Natural killer cell treated with Interleukin-12 subunit alpha and Interleukin-12 subunit beta and Interleukin-15 and Interleukin-18, amount 100 ng/mL, for 72 hours (primary cell): ENCODE measurements around the gene CHIT1. TPM values are rescaled to one million over a fixed set of nuclear protein-coding genes. Genes with fewer than 3 reads are reported as not detected.
"Not testable (repeated sequence)": the region's sequence is repeated elsewhere in the genome, so short reads cannot be mapped to it uniquely, and the experiment has no call there.

Source experiments
- ATAC-seq, 2 donors: fragments of 150-1000 bp; cut with Tn5 transposase in 1 of 2; sonication (Bioruptor Pico), chemical (Tn5 transposase) in 1 of 2; 2 replicates each; pipeline ENCODE4 v1.10.0; 2021
- DNase-seq: peaks from one replicate; pipeline ENCODE4 v3.0.0; 2022; ENCODE audit warnings: low spot score
- H3K27ac Mint-ChIP-seq, 2 donors: 1 replicate in 1 of 2; 2 replicates in 1 of 2; pipeline ENCODE4 v1.8.0; 2022; ENCODE audit warnings: mixed read lengths in 2 of 2, mild to moderate bottlenecking in 1 of 2, moderate library complexity in 1 of 2
- H3K27me3 Mint-ChIP-seq, 2 donors: 1 replicate in 1 of 2; 2 replicates in 1 of 2; pipeline ENCODE4 v1.8.0; 2022; ENCODE audit warnings: mixed read lengths in 2 of 2
- H3K36me3 Mint-ChIP-seq: one replicate; pipeline ENCODE4 v1.8.0; 2022; ENCODE audit warnings: mixed read lengths
- H3K4me1 Mint-ChIP-seq, 2 donors: 1 replicate in 1 of 2; 2 replicates in 1 of 2; pipeline ENCODE4 v1.8.0; 2022; ENCODE audit warnings: low read depth in 2 of 2, mixed read lengths in 2 of 2, mild to moderate bottlenecking in 1 of 2
- H3K4me3 Mint-ChIP-seq: one replicate; pipeline ENCODE4 v1.8.0; 2022; ENCODE audit warnings: mixed read lengths
- H3K9me3 Mint-ChIP-seq: 2 replicates; pipeline ENCODE4 v1.8.0; 2022; ENCODE audit warnings: mixed read lengths
- total RNA-seq, 2 donors: library from RNA; stranded (reverse); gene quantifications; one replicate each; pipeline ENCODE4 v1.2.3, GENCODE V29; 2022

CHIT1 gene
- total RNA-seq, 2 donors from 2014 or later, result 0.36 to 3.8 TPM

GRCh38 chr1:203271018-203271743, 41.7 kb upstream of the CHIT1 start:
- H3K27ac Mint-ChIP-seq, result peak overlapping the region in 1 of 2 donors; percentile 10
- H3K4me3 Mint-ChIP-seq, result no peak overlapping the region
- peaks cover 41 to 46% of the 10 kb centered on the region in 2 donors for H3K4me1 Mint-ChIP-seq
- no peaks in the 10 kb centered on the region for H3K36me3 Mint-ChIP-seq
- H3K27me3 Mint-ChIP-seq, result peaks cover 0 to 3% of the 10 kb centered on the region in 2 donors
- ATAC-seq (peak; percentile 57 to 69), DNase-seq (no peak)
- H3K9me3 Mint-ChIP-seq, result no peaks in the 10 kb centered on the region

- Mint-ChIP-seq H3K4me1 (peaks cover 36 to 42% of the 10 kb centered on the region in 2 donors), H3K27ac (peak overlapping the region in 1 of 2 donors; percentile 10), H3K36me3 (no peaks in the 10 kb centered on the region), H3K4me3 (no peak overlapping the region), H3K9me3 (no peaks in the 10 kb centered on the region), H3K27me3 (peaks cover 0 to 3% of the 10 kb centered on the region in 2 donors)
- ATAC-seq (no peak), DNase-seq (no peak)
Observed at GRCh38 chr1:203270448-203270847, 41.0 kb upstream of the CHIT1 start.

- Mint-ChIP-seq H3K4me3 (no peak overlapping the region), H3K9me3 (no peaks in the 10 kb centered on the region), H3K27me3 (peaks cover 0 to 3% of the 10 kb centered on the region in 2 donors), H3K27ac (no peak overlapping the region), H3K36me3 (no peaks in the 10 kb centered on the region), H3K4me1 (peaks cover 28 to 34% of the 10 kb centered on the region in 2 donors)
- no peak for DNase-seq
- ATAC-seq, result no peak
Observed at GRCh38 chr1:203269654-203270020, 40.2 kb upstream of the CHIT1 start.

GRCh38 chr1:203268901-203269653, 39.6 kb upstream of the CHIT1 start:
- ATAC-seq (peak in 1 of 2 donors; percentile 7), DNase-seq (no peak)
- Mint-ChIP-seq H3K36me3 (no peaks in the 10 kb centered on the region), H3K4me3 (no peak overlapping the region), H3K27ac (no peak overlapping the region), H3K27me3 (peaks cover 0 to 3% of the 10 kb centered on the region in 2 donors), H3K4me1 (peaks cover 24 to 28% of the 10 kb centered on the region in 2 donors), H3K9me3 (no peaks in the 10 kb centered on the region)

- Mint-ChIP-seq H3K27me3 (peaks cover 0 to 3% of the 10 kb centered on the region in 2 donors), H3K36me3 (no peaks in the 10 kb centered on the region), H3K4me3 (peak overlapping the region; percentile 78), H3K4me1 (peaks cover 17 to 20% of the 10 kb centered on the region in 2 donors), H3K9me3 (no peaks in the 10 kb centered on the region), H3K27ac (peak overlapping the region; percentile 73 to 91)
- ATAC-seq (no peak), DNase-seq (no peak)
Observed at GRCh38 chr1:203267912-203268311, 38.4 kb upstream of the CHIT1 start.

- Mint-ChIP-seq H3K4me3 (peak overlapping the region; percentile 78), H3K4me1 (peaks cover 15 to 20% of the 10 kb centered on the region in 2 donors), H3K27ac (peak overlapping the region; percentile 73 to 91), H3K9me3 (no peaks in the 10 kb centered on the region), H3K36me3 (no peaks in the 10 kb centered on the region), H3K27me3 (peaks cover 0 to 3% of the 10 kb centered on the region in 2 donors)
- ATAC-seq, result peak; percentile 78 to 82
- peak; percentile 87 for DNase-seq
Observed at GRCh38 chr1:203267347-203267846, 37.9 kb upstream of the CHIT1 start.

GRCh38 chr1:203266140-203266539, 36.7 kb upstream of the CHIT1 start:
- H3K27ac Mint-ChIP-seq, H3K36me3 Mint-ChIP-seq, DNase-seq, ATAC-seq, H3K4me3 Mint-ChIP-seq, H3K9me3 Mint-ChIP-seq: not testable (repeated sequence)
- Mint-ChIP-seq H3K4me1 (peaks cover 10 to 14% of the 10 kb centered on the region in 2 donors), H3K27me3 (peaks cover 0 to 11% of the 10 kb centered on the region in 2 donors)

- ATAC-seq (no peak), DNase-seq (no peak)
- peaks cover 6 to 10% of the 10 kb centered on the region in 2 donors for H3K4me1 Mint-ChIP-seq
- H3K27ac Mint-ChIP-seq, result no peak overlapping the region
- no peak overlapping the region for H3K4me3 Mint-ChIP-seq
- H3K9me3 Mint-ChIP-seq, result no peaks in the 10 kb centered on the region
- peaks cover 5 to 17% of the 10 kb centered on the region in 2 donors for H3K27me3 Mint-ChIP-seq
- H3K36me3 Mint-ChIP-seq, result no peaks in the 10 kb centered on the region
Observed at GRCh38 chr1:203265541-203265940, 36.1 kb upstream of the CHIT1 start.

GRCh38 chr1:203264052-203264501, 34.6 kb upstream of the CHIT1 start:
- Mint-ChIP-seq H3K27me3 (peaks cover 10 to 28% of the 10 kb centered on the region in 2 donors), H3K36me3 (no peaks in the 10 kb centered on the region), H3K9me3 (no peaks in the 10 kb centered on the region), H3K4me3 (no peak overlapping the region), H3K27ac (no peak overlapping the region), H3K4me1 (peaks cover 6 to 10% of the 10 kb centered on the region in 2 donors)
- ATAC-seq, result no peak
- no peak for DNase-seq

GRCh38 chr1:203263496-203263895, 34.0 kb upstream of the CHIT1 start:
- H3K9me3 Mint-ChIP-seq, result no peaks in the 10 kb centered on the region

GRCh38 chr1:203256636-203257035, 27.2 kb upstream of the CHIT1 start:
- H3K4me3 Mint-ChIP-seq, H3K9me3 Mint-ChIP-seq, DNase-seq, ATAC-seq, H3K27ac Mint-ChIP-seq, H3K36me3 Mint-ChIP-seq, H3K4me1 Mint-ChIP-seq: not testable (repeated sequence)
- H3K27me3 Mint-ChIP-seq, result peaks cover 50 to 65% of the 10 kb centered on the region in 2 donors

More at GRCh38 chr1:203263496-203263895, 34.0 kb upstream of the CHIT1 start:
- Mint-ChIP-seq H3K4me3 (no peak overlapping the region), H3K4me1 (peaks cover 6 to 10% of the 10 kb centered on the region in 2 donors), H3K36me3 (no peaks in the 10 kb centered on the region), H3K27me3 (peaks cover 12 to 29% of the 10 kb centered on the region in 2 donors), H3K27ac (no peak overlapping the region)
- DNase-seq (no peak), ATAC-seq (peak in 1 of 2 donors; percentile 51)

- not testable (repeated sequence) for ATAC-seq, H3K9me3 Mint-ChIP-seq, H3K4me3 Mint-ChIP-seq, H3K4me1 Mint-ChIP-seq, H3K36me3 Mint-ChIP-seq, DNase-seq, H3K27ac Mint-ChIP-seq
- H3K27me3 Mint-ChIP-seq, result peaks cover 40 to 67% of the 10 kb centered on the region in 2 donors
Observed at GRCh38 chr1:203254782-203255181, 25.3 kb upstream of the CHIT1 start.

- no peak for ATAC-seq
- peaks cover 2% of the 10 kb centered on the region for H3K9me3 Mint-ChIP-seq
- H3K36me3 Mint-ChIP-seq, result peaks cover 5% of the 10 kb centered on the region
- no peak overlapping the region for H3K4me3 Mint-ChIP-seq
- H3K4me1 Mint-ChIP-seq, result no peaks in the 10 kb centered on the region
- no peak overlapping the region for H3K27ac Mint-ChIP-seq
- no peak for DNase-seq
- peaks cover 39 to 69% of the 10 kb centered on the region in 2 donors for H3K27me3 Mint-ChIP-seq
Observed at GRCh38 chr1:203252678-203253077, 23.2 kb upstream of the CHIT1 start.

- peaks cover 2% of the 10 kb centered on the region for H3K9me3 Mint-ChIP-seq
- H3K4me3 Mint-ChIP-seq, result no peak overlapping the region
- ATAC-seq (no peak), DNase-seq (no peak)
- peaks cover 36 to 68% of the 10 kb centered on the region in 2 donors for H3K27me3 Mint-ChIP-seq
- no peaks in the 10 kb centered on the region for H3K4me1 Mint-ChIP-seq
- no peak overlapping the region for H3K27ac Mint-ChIP-seq
- peaks cover 5% of the 10 kb centered on the region for H3K36me3 Mint-ChIP-seq
Observed at GRCh38 chr1:203251466-203251865, 22.0 kb upstream of the CHIT1 start.
